Activated T-cell treated with anti-CD3 and anti-CD28 coated beads for 24 hours (primary cell): ENCODE results near the gene ALPL.
"Not testable (repeated sequence)": the region's sequence is repeated elsewhere in the genome, so short reads cannot be mapped to it uniquely, and the experiment has no call there.

Experiments
- DNase-seq: peaks from one replicate; pipeline ENCODE4 v3.0.0-alpha.2; 2020; ENCODE audit warnings: low read depth

ALPL gene

GRCh38 chr1:21507511-21508270 is 1.5 kb upstream of the ALPL start:
- DNase-seq, result no peak

GRCh38 chr1:21508580-21509350 is 458 bp upstream of the ALPL start:
- peak; percentile 50 for DNase-seq

GRCh38 chr1:21510113-21510493 is 880 bp downstream of the ALPL start:
- DNase-seq, result no peak

- no peak for DNase-seq
Observed at GRCh38 chr1:21510885-21511578, 1.8 kb downstream of the ALPL start.

- no peak for DNase-seq
Observed at GRCh38 chr1:21511579-21512522, 2.6 kb downstream of the ALPL start.

- DNase-seq, result no peak
Observed at GRCh38 chr1:21514245-21514644, 5.0 kb downstream of the ALPL start.

- DNase-seq, result no peak
Observed at GRCh38 chr1:21517161-21517589, 8.0 kb downstream of the ALPL start.

GRCh38 chr1:21517660-21518480 is 8.6 kb downstream of the ALPL start:
- DNase-seq, result no peak

- no peak for DNase-seq
Observed at GRCh38 chr1:21518774-21519455, 9.7 kb downstream of the ALPL start.

GRCh38 chr1:21519486-21520070 is 10.4 kb downstream of the ALPL start:
- not testable (repeated sequence) for DNase-seq

- DNase-seq, result no peak
Observed at GRCh38 chr1:21520899-21521716, 11.9 kb downstream of the ALPL start.

- DNase-seq, result no peak
Observed at GRCh38 chr1:21521717-21522060, 12.5 kb downstream of the ALPL start.

GRCh38 chr1:21522525-21523038 is 13.4 kb downstream of the ALPL start:
- DNase-seq, result no peak

- DNase-seq, result no peak
Observed at GRCh38 chr1:21523297-21523813, 14.1 kb downstream of the ALPL start.

GRCh38 chr1:21524220-21524619 is 15.0 kb downstream of the ALPL start:
- DNase-seq, result no peak

GRCh38 chr1:21524686-21525339 is 15.6 kb downstream of the ALPL start:
- no peak for DNase-seq

- no peak for DNase-seq
Observed at GRCh38 chr1:21525340-21525717, 16.1 kb downstream of the ALPL start.

GRCh38 chr1:21526441-21526840 is 17.2 kb downstream of the ALPL start:
- DNase-seq, result no peak
